ENCODE measurements around the gene CEACAM8.

DNA sequence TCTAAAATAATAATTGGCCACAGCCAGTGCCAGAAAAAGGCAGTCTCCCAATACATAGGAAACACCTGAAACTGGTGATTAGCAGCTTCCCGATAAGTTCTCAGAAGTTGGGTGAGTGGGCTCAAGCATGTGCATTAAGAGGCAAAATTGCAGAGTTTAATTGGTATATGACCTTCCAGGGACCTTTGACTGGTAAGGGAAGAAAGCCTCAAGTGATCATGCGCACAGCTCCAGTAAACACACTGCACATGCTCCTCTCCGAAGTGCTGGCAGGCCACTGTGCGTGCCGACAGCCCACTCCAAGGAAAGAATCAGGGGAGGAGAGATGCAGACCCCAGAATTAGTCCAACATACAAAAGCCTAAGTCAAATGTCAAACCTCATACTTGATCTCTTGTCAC is 18.9 kb upstream of the CEACAM8 start:
- TF ChIP-seq, protein P1, sequence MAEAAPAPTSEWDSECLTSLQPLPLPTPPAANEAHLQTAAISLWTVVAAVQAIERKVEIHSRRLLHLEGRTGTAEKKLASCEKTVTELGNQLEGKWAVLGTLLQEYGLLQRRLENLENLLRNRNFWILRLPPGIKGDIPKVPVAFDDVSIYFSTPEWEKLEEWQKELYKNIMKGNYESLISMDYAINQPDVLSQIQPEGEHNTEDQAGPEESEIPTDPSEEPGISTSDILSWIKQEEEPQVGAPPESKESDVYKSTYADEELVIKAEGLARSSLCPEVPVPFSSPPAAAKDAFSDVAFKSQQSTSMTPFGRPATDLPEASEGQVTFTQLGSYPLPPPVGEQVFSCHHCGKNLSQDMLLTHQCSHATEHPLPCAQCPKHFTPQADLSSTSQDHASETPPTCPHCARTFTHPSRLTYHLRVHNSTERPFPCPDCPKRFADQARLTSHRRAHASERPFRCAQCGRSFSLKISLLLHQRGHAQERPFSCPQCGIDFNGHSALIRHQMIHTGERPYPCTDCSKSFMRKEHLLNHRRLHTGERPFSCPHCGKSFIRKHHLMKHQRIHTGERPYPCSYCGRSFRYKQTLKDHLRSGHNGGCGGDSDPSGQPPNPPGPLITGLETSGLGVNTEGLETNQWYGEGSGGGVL (tag by site-specific recombination; IDR thresholded peaks at IDR 0.05): no peak
- TF ChIP-seq, protein P2, sequence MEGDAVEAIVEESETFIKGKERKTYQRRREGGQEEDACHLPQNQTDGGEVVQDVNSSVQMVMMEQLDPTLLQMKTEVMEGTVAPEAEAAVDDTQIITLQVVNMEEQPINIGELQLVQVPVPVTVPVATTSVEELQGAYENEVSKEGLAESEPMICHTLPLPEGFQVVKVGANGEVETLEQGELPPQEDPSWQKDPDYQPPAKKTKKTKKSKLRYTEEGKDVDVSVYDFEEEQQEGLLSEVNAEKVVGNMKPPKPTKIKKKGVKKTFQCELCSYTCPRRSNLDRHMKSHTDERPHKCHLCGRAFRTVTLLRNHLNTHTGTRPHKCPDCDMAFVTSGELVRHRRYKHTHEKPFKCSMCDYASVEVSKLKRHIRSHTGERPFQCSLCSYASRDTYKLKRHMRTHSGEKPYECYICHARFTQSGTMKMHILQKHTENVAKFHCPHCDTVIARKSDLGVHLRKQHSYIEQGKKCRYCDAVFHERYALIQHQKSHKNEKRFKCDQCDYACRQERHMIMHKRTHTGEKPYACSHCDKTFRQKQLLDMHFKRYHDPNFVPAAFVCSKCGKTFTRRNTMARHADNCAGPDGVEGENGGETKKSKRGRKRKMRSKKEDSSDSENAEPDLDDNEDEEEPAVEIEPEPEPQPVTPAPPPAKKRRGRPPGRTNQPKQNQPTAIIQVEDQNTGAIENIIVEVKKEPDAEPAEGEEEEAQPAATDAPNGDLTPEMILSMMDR (tag by site-specific recombination; IDR thresholded peaks at IDR 0.05): no peak
- no peak for TF ChIP-seq ZBTB48 (tag by site-specific recombination; IDR thresholded peaks at IDR 0.05)
- no peak for TF ChIP-seq ZNF24 (tag by site-specific recombination; IDR thresholded peaks at IDR 0.05)
- TF ChIP-seq, protein P3, sequence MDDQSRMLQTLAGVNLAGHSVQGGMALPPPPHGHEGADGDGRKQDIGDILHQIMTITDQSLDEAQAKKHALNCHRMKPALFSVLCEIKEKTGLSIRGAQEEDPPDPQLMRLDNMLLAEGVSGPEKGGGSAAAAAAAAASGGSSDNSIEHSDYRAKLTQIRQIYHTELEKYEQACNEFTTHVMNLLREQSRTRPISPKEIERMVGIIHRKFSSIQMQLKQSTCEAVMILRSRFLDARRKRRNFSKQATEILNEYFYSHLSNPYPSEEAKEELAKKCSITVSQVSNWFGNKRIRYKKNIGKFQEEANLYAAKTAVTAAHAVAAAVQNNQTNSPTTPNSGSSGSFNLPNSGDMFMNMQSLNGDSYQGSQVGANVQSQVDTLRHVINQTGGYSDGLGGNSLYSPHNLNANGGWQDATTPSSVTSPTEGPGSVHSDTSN (CRISPR knock-in tag; IDR thresholded peaks at IDR 0.05): no peak

Measured in HEK293 (cell line).